Subcutaneous abdominal adipose tissue (tissue), 5 donors: ENCODE results near the gene PHF21A.
"Not testable (repeated sequence)": the region's sequence is repeated elsewhere in the genome, so short reads cannot be mapped to it uniquely, and the experiment has no call there.

Source experiments
- H3K27ac ChIP-seq: one replicate; pipeline ENCODE4 v1.7.0; 2013; ENCODE audit warnings: low read depth, mild to moderate bottlenecking, inconsistent platforms, low read length, moderate library complexity
- H3K27me3 ChIP-seq, 5 donors: one replicate each; pipeline ENCODE4 v1.7.0; 2013; ENCODE audit warnings: low read length in 5 of 5, inconsistent platforms in 1 of 5; ENCODE audit not compliant: control insufficient read depth in 5 of 5, insufficient read depth in 4 of 5
- H3K36me3 ChIP-seq, 5 donors: one replicate each; pipeline ENCODE4 v1.7.0; 2013; ENCODE audit warnings: low read length in 5 of 5; ENCODE audit not compliant: control insufficient read depth in 5 of 5, insufficient read depth in 5 of 5
- H3K4me1 ChIP-seq, 5 donors: one replicate each; pipeline ENCODE4 v1.7.0; 2013; ENCODE audit warnings: low read length in 5 of 5, mild to moderate bottlenecking in 3 of 5, moderate library complexity in 1 of 5; ENCODE audit not compliant: control insufficient read depth in 5 of 5, insufficient read depth in 5 of 5
- H3K4me3 ChIP-seq, 5 donors: one replicate each; pipeline ENCODE4 v1.7.0; 2013; ENCODE audit warnings: low read length in 5 of 5, low read depth in 1 of 5
- H3K9ac ChIP-seq, 5 donors: one replicate each; pipeline ENCODE4 v1.7.0; 2013; ENCODE audit warnings: low read length in 5 of 5, mild to moderate bottlenecking in 4 of 5, moderate library complexity in 3 of 5
- H3K9me3 ChIP-seq, 5 donors: one replicate each; pipeline ENCODE4 v1.7.0; 2013; ENCODE audit warnings: low read length in 5 of 5; ENCODE audit not compliant: control insufficient read depth in 5 of 5
- donor health status: healthy.
- donor health status: healthy.
- donor health status: healthy.
- donor health status: healthy.
- donor health status: healthy.

PHF21A gene

DNA sequence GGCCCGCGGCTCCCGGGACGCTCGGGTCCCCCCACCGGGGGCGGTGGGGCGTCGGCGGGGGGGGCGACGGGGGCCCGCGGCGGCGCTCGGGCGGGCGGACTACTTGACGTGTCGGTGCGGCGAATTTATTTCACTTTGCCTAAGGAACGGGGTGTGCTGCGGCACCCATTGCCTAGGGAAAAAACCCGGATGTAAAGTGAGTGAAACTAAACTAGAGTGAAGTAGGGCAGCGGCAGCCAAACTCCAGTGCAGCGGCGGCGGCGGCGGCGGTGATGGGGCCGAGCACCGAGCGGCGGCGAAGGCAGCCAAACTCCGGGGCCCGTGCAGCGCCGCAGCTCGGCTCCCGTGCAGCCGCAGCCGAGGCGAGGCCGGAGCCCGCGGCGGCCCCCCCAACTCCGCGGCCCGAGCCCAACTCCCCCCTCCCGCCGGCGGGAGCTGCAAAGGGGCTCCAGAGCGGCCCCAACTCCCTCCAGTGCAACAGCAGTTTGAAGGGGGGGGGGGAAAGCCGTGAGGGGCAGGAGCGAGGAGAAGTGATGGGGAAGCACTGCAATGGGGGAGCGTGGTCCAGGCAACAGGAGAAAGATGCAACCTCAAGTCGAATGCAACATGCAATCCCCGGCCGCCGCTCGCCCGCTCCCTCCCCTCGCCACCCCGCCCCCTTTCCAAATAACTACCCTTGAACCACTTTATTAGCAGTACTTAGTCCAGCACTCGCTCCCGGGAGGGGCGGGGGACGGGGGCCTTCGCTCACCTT lies 647 bp upstream of the PHF21A start:
- H3K9ac ChIP-seq, result peak overlapping the region in 4 of 5 donors; percentile 63 to 71 (median 69)
- peak overlapping the region; percentile 81 for H3K27ac ChIP-seq
- H3K27me3 ChIP-seq, result no peaks in the 10 kb centered on the region
- H3K4me1 ChIP-seq, result peaks cover 0 to 22% (median 18%) of the 10 kb centered on the region in 5 donors
- peak overlapping the region; percentile 68 to 80 (median 72) for H3K4me3 ChIP-seq
- H3K36me3 ChIP-seq, result no peaks in the 10 kb centered on the region
- no peaks in the 10 kb centered on the region for H3K9me3 ChIP-seq

DNA sequence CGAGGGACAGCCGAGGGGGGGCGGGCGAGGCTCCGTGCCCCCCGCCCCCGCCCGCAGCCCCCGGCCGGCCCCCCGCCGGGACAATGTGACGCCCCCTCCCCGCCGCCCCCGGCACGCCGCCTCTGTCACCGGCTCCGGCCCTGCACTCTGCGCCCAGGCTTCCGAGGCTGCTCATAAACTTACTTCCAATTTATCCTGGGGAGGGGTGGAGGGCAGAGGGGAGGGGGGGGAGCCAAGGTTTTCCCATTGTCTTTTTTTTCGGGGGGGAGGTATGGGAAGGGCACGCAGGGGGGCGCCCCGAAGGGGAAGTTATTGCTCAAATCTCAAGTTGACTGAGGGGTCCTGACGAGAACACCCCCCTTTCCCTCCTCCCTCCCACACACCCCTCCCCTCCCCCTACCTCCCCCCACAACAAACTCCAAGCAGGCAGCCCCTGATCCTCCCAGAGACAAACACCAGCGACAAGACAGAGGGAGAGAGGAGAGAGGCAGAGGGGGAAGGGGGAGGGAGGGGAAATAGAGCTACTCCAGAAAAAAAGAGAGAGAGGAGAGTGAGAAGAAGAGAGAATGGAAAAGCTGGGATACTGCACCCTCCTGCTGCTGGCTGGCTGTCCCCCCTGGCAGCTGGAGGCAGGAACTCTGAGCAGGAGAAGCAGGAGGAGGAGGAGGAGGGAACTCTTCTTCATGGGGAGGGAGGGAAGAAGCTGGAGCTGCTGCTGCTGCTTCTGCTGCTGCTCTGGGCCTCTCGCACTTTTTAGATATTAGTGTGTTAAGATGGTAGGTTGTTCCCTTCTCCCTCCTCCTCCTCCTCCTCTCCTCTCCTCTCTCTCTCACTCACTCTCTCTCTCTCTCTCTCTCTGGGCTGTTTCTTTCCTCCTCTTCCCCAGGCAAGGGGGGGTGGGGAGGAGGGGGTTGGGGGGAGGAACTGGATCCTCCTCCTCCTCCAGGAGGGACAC lies 631 bp downstream of the PHF21A start:
- peak overlapping the region; percentile 67 to 96 (median 80) for H3K4me3 ChIP-seq
- H3K4me1 ChIP-seq, result peaks cover 0 to 22% (median 18%) of the 10 kb centered on the region in 5 donors
- H3K9me3 ChIP-seq, result no peaks in the 10 kb centered on the region
- H3K27me3 ChIP-seq, result no peaks in the 10 kb centered on the region
- peak overlapping the region; percentile 90 for H3K27ac ChIP-seq
- H3K36me3 ChIP-seq, result no peaks in the 10 kb centered on the region
- peak overlapping the region; percentile 48 to 83 (median 80) for H3K9ac ChIP-seq

DNA sequence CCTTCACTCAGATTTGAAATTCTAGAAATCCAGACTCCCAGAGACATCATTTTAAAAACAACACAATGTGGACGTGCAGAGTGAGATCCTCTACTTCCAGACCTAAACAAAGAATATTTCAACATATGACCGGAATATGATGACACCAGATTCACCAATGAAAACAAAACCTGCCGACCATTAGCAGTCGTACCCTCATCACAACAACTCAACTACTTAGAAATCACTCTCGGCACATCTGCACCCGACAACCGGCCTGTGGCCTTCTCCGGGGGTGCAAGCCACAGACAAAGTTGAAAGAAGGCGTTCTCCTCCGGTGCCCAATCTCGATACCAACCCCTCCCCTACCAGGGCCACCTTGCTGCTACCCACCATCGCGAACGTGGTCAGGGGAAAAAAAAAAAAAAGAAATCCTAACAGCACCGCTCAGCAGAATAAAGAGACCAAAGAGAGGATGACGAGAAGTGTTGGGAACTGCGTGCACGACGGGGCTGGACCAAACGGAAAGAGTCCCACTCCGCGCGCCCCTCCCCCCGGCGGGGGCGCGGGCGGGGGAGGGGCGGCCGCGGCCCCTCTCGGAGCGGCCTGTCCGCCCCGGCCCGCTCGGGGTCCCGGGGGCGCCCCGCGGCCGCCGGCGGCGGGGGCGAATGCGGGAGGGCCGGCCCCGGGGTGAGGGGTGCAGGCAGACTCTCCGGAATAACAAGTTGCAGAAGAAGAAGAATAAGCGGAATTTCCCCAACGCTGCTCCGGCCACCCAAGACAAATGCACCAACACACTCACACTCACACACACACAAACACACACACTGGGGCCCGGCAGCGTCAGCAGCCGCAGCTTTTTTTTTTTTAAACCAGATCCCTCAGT lies 1.7 kb downstream of the PHF21A start:
- peak overlapping the region; percentile 65 to 93 (median 67) for H3K4me3 ChIP-seq
- peak overlapping the region; percentile 85 for H3K27ac ChIP-seq
- peak overlapping the region; percentile 58 to 82 (median 71) for H3K9ac ChIP-seq
- H3K4me1 ChIP-seq, result peaks cover 0 to 22% (median 18%) of the 10 kb centered on the region in 5 donors
- no peaks in the 10 kb centered on the region for H3K36me3 ChIP-seq
- H3K27me3 ChIP-seq, result no peaks in the 10 kb centered on the region
- H3K9me3 ChIP-seq, result no peaks in the 10 kb centered on the region

DNA sequence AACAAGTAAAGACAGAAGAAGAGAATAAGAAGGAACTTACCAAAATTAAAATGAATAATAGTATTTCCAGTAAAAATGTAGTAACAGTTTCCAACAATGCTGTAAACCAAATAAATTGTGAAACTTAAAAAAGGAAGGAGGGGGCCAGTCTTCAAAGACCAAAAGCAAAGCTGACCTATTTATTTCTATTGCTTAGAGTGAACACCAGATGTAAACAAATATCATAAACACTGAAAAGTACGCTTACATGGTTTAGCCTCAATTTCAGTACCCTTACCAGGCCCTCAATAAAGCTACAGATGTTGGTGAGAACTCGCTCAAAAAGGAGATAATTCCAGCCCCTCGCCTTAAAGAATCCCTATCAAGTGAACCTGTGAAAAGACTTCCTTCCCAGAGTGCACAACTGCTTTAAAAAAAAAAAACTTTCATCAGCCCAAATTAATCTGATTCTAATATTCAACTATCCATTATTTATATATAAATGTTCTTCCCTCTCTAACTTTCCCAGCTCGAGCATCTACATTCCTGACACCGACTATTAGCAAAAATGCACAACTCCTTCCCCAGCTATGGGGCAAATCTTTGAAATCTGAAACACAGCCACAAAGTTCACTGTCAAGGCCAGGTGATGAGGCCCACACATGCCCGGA lies 2.4 kb downstream of the PHF21A start:
- Histone ChIP-seq H3K9me3 (no peaks in the 10 kb centered on the region), H3K27ac (peak overlapping the region; percentile 85), H3K4me1 (peaks cover 0 to 22% (median 18%) of the 10 kb centered on the region in 5 donors), H3K36me3 (no peaks in the 10 kb centered on the region), H3K27me3 (no peaks in the 10 kb centered on the region), H3K9ac (peak overlapping the region; percentile 39 to 82 (median 71)), H3K4me3 (peak overlapping the region; percentile 65 to 93 (median 67))

DNA sequence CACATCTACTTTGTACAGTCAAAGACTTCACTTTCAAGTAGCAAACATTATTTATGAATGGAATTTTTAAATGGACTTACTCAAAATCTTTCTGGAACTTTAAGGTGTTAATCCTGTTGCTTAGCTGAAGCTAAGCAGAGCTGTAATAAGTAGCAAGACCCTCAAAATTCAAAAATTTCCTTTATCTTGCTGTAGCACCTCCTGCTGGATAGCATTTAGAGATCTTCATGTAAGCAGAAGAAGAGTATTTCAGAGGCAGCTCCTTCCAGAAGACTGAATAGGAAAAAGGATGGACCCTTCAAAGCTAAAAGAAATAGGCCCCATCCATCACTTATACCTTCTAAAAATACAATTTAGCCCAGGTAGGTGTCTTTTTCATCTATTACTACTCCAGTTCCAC lies 3.4 kb downstream of the PHF21A start:
- Histone ChIP-seq H3K27me3 (no peaks in the 10 kb centered on the region), H3K36me3 (no peaks in the 10 kb centered on the region), H3K4me1 (peaks cover 0 to 27% (median 18%) of the 10 kb centered on the region in 5 donors), H3K4me3 (no peak overlapping the region), H3K9ac (peak overlapping the region in 1 of 5 donors; percentile 28), H3K27ac (peak overlapping the region; percentile 85), H3K9me3 (no peaks in the 10 kb centered on the region)

DNA sequence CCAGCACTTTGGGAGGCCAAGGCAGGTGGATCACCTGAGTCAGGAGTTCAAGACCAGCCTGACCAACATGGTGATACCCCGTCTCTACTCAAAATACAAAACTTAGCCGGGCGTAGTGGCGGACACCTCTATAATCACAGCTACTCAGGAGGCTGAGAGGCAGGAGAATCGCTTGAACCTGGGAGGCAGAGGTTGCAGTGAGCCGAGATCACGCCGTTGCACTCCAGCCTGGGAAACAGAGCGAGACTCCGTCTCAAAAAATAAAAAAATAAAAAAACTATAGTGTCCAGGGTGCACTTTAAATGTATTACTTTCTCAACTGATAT lies 4.6 kb downstream of the PHF21A start:
- not testable (repeated sequence) for H3K9ac ChIP-seq, H3K27ac ChIP-seq, H3K36me3 ChIP-seq, H3K9me3 ChIP-seq, H3K4me3 ChIP-seq, H3K27me3 ChIP-seq
- H3K4me1 ChIP-seq, result peaks cover 0 to 26% (median 19%) of the 10 kb centered on the region in 5 donors

DNA sequence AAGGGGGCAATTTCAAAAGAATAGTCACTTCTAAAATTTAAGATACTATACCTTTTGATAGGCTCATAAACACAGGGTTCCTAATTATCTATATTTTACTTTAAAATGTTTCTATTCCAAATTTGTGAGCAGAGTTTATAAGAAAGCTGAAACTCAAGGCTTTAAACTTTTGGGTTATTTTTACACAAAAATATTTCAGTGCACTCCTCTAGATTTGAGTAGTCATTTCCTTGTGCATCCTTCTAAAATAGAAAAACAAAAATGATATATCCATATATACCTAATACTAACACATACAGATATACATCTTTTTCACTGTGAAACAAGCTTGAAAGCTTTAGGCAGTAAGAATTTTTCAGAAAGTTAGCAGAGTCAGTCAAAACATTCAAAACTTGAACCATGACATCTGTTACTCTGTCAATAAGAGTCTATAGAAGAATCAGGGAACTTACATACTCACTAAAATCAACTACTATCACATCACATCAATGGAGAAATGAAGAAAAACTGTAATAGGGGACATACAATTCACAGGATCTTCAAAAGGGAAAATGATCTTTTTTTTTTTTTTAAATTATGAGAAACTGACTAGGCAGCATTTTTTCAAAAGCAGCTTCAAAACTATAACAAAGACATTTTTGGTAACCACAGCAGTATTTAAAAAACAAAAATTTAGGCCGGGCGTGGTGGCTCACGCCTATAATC lies 5.1 kb downstream of the PHF21A start:
- no peak overlapping the region for H3K4me3 ChIP-seq
- H3K27ac ChIP-seq, result no peak overlapping the region
- H3K9me3 ChIP-seq, result no peaks in the 10 kb centered on the region
- H3K9ac ChIP-seq, result peak overlapping the region in 1 of 5 donors; percentile 24
- no peaks in the 10 kb centered on the region for H3K27me3 ChIP-seq
- H3K36me3 ChIP-seq, result no peaks in the 10 kb centered on the region
- H3K4me1 ChIP-seq, result peaks cover 0 to 26% (median 19%) of the 10 kb centered on the region in 5 donors

DNA sequence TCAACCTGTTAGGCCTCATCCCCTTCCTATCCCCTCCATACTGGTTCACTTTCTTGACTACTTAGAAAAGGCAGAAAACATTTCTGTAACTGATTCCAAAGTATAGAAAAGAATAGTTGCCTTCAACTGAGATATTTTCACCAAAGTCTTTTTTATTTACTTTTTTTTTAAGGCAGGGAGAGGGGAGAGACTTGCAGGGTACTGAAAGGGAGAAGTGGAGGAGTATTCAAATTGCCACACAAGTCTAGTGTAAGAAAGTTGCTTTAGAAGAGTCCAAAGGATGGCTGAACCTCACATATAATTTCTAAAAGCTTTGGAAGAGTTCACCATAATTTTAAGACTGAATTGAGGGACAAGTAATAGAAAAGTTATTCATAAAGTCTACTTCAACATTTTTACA lies 6.3 kb downstream of the PHF21A start:
- H3K9ac ChIP-seq, result no peak overlapping the region
- H3K27me3 ChIP-seq, result no peaks in the 10 kb centered on the region
- H3K9me3 ChIP-seq, result no peaks in the 10 kb centered on the region
- H3K4me3 ChIP-seq, result no peak overlapping the region
- H3K27ac ChIP-seq, result no peak overlapping the region
- no peaks in the 10 kb centered on the region for H3K36me3 ChIP-seq
- peaks cover 0 to 23% (median 17%) of the 10 kb centered on the region in 5 donors for H3K4me1 ChIP-seq

DNA sequence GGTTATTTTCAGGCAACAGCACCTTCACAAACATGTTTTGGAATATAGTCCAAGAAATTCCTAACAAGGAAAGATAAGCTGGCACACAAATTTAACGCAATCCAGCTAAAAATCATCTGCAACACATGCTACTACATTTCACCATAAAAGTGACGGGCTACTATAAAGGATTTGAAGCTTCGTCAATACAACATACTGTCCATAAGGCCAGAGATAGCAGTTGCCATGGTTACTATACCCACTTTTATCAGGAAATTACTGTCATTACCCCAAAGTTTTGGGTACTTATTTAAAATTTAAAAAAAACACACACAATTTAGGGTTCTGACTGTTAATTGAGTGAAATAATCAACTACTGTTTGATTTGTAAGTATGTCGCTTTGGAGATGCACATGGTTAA lies 6.9 kb downstream of the PHF21A start:
- Histone ChIP-seq H3K4me3 (no peak overlapping the region), H3K27ac (no peak overlapping the region), H3K9ac (no peak overlapping the region), H3K36me3 (no peaks in the 10 kb centered on the region), H3K27me3 (no peaks in the 10 kb centered on the region), H3K9me3 (no peaks in the 10 kb centered on the region), H3K4me1 (peaks cover 0 to 23% (median 15%) of the 10 kb centered on the region in 5 donors)
